ENCODE results near the gene MCOLN1.
"Not testable (repeated sequence)": the region's sequence is repeated elsewhere in the genome, so short reads cannot be mapped to it uniquely, and the experiment has no call there.

MCOLN1 gene

DNA sequence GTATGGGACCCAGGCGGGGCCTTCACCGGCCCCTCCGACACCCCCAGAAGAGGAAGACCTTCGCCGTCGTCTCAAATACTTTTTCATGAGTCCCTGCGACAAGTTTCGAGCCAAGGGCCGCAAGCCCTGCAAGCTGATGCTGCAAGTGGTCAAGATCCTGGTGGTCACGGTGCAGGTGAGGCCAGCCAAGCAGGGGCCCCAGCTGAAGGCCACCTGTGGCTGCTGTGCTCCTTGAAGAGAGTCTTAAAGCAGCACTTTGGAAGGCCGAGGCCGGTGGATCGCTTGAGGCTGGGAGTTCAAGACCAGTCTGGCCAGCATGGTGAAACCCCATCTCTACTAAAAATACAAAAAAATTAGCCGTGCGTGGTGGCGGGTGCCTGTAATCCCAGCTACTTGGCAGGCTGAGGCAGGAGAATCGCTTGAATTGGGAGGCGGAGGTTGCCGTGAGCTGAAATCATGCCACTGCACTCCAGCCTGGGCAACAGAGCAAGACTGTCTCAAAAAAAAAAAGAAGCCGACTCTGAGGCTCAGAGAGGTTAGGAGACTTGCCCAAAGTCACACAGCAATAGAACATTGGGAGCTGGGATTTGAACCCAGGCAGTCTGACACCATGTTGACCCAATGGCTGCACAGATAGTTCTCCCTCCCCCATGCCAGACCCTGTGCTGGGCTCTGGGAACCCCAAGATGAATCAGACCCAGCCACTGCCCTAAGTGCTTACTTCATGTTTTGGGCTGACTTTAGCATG, 2.7 kb downstream of the MCOLN1 start:
- DNase-seq (ENCODE audit: low read depth, low spot score): no peak

- DNase-seq (ENCODE audit: low read depth, low spot score): no peak
Measured at GRCh38 chr19:7526059-7526929, 3.9 kb downstream of the MCOLN1 start.

- DNase-seq (ENCODE audit: low read depth, low spot score): no peak
Measured at GRCh38 chr19:7527516-7528191, 5.2 kb downstream of the MCOLN1 start.

DNA sequence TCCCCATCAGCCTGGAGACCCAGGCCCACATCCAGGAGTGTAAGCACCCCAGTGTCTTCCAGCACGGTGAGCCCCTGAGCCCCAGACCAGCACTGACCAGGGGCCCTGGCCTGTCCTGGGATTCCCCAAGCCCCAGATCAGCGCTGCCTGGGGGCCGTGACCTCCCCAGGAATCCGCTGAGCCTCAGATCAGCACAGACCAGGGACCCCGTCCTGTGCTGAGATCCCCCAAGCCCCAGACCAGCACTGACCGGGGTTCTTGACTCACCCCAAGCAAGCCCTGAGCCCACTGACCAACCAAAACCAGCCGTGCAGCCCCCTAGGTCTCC, 5.7 kb downstream of the MCOLN1 start:
- no peak for DNase-seq (ENCODE audit: low read depth, low spot score)

DNA sequence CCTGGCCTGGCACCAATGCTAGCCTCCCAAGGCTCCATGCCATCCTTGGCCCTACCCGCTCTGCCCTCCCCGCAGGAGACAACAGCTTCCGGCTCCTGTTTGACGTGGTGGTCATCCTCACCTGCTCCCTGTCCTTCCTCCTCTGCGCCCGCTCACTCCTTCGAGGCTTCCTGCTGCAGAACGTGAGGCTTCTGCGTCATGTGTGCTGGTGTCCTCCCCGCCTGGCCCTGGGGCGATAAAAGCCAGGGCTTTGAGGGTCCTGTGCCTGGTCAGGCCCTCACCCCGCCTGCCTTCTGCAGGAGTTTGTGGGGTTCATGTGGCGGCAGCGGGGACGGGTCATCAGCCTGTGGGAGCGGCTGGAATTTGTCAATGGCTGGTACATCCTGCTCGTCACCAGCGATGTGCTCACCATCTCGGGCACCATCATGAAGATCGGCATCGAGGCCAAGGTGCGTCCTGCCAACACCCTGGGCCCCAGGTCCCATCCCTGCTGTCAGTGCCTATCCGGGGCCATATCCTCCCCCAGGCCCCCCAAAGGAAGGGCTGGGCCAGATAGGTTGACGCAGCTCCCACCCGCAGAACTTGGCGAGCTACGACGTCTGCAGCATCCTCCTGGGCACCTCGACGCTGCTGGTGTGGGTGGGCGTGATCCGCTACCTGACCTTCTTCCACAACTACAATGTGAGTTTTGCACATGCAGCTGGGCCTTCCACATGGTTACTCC, 6.3 kb downstream of the MCOLN1 start:
- DNase-seq (ENCODE audit: low read depth, low spot score): no peak

GRCh38 chr19:7529246-7529600, 6.8 kb downstream of the MCOLN1 start:
- no peak for DNase-seq (ENCODE audit: low read depth, low spot score)

GRCh38 chr19:7529610-7530490, 7.4 kb downstream of the MCOLN1 start:
- no peak for DNase-seq (ENCODE audit: low read depth, low spot score)

- DNase-seq (ENCODE audit: low read depth, low spot score): peak; percentile 56
Measured at GRCh38 chr19:7533281-7533885, 11.0 kb downstream of the MCOLN1 start.

GRCh38 chr19:7533925-7534480, 11.6 kb downstream of the MCOLN1 start:
- DNase-seq (ENCODE audit: low read depth, low spot score): peak; percentile 94

- peak; percentile 87 for DNase-seq (ENCODE audit: low read depth, low spot score)
Measured at GRCh38 chr19:7534531-7535046, 12.2 kb downstream of the MCOLN1 start.

GRCh38 chr19:7535047-7535997, 12.9 kb downstream of the MCOLN1 start, which contains the start of gene PNPLA6:
PNPLA6 (plus strand) TSS chr19:7535717; CDS start chr19:7535789, 72 bp downstream.
- peak; percentile 98 for DNase-seq (ENCODE audit: low read depth, low spot score)

- no peak for DNase-seq (ENCODE audit: low read depth, low spot score)
Measured at GRCh38 chr19:7535998-7536695, 13.7 kb downstream of the MCOLN1 start.

GRCh38 chr19:7538990-7539389, 16.6 kb downstream of the MCOLN1 start:
- DNase-seq (ENCODE audit: low read depth, low spot score): not testable (repeated sequence)

DNA sequence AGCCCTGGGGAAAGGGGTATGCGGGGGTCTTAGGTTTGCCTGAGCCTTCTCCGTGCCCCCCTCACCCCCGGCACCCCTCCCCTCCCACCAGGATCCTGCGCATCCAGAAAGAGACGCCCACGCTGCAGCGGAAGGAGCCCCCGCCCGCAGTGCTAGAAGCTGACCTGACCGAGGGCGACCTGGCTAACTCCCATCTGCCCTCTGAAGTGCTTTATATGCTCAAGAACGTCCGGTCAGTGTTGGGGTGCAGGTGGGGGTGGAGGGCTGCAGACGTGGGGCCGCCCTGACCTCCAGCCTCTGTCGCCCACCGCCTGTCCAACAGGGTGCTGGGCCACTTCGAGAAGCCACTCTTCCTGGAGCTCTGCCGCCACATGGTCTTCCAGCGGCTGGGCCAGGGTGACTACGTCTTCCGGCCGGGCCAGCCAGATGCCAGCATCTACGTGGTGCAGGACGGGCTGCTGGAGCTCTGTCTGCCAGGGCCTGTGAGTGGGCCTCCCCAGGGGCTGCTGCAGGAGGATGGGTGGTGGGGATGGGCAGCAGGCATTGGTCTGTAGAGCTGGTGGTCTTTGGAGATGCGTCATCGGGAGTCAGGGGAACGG, 17.5 kb downstream of the MCOLN1 start:
- no peak for DNase-seq (ENCODE audit: low read depth, low spot score)

DNA sequence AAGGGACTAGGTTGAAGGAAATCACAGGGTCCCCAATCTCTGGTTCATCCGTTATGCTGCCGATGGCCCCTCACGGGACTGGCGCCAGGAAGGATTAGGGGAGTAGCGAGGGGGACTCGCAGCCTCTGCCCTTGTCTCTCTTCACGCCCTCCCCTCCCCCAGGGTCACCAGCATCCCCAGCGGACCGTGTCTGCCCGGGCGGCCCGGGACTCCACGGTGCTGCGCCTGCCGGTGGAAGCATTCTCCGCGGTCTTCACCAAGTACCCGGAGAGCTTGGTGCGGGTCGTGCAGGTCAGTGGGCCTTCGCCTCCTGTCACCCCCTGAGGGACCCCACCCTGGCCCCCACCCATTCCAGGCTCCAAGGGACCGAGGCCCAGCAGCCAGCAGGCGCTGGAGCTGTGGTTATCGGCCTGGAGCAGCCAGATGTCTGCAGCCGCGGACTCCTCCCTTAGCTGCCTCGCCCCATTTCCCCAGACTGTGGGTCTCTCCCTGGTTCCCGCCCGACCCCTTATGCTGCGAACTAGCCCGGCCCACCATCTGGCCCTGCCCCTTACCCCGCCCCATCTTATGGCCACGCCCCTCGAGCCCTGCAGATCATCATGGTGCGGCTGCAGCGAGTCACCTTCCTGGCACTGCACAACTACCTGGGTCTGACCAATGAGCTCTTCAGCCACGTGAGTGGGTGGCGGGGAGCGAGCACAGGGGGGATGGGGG, 18.5 kb downstream of the MCOLN1 start:
- peak; percentile 35 for DNase-seq (ENCODE audit: low read depth, low spot score)

GRCh38 chr19:7541475-7541824, 19.0 kb downstream of the MCOLN1 start:
- no peak for DNase-seq (ENCODE audit: low read depth, low spot score)

GRCh38 chr19:7541828-7542443, 19.5 kb downstream of the MCOLN1 start:
- no peak for DNase-seq (ENCODE audit: low read depth, low spot score)
